ENCODE measurements around the gene RAPH1. TPM values are rescaled to one million over a fixed set of nuclear protein-coding genes. Genes with fewer than 3 reads are reported as not detected.

Gene RAPH1
- total and polyA plus RNA-seq, 9 of the 15 experiments (the other 6 are each of a cell fraction or from before 2014, with no cell fraction given), result 0.07 to 0.71 (median 0.27) TPM

DNA sequence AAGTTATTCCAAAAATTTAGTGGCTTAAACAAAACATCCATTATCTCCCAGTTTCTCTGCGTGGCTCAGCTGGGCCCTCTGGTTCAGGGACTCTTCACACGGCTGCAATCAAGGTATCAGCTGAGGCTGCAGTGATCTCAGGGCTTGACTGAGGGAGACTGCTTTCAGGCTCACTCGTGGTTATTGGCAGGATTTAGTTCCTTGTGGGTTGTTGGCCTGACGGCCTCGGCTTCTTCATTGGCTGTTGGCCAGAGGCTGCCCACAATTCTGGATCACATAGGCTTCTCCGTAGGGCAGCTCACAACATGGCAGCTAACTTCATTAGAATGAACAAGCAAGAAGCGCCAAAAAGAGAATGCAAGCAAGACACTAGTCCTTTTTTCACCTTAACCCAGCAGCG lies 116.8 kb downstream of the RAPH1 start:
- Histone ChIP-seq H3K9ac (ENCODE audit: insufficient read depth in 1 of 2, low read depth in 2 of 2, low read length in 2 of 2) (no peak overlapping the region), H3K9me1 (ENCODE audit: control insufficient read depth, insufficient read depth, low read length) (no peaks in the 10 kb centered on the region), H3K27me3 (ENCODE audit: control insufficient read depth in 2 of 2, insufficient read depth in 2 of 2, low read length in 2 of 2) (no peaks in the 10 kb centered on the region), H3K79me2 (ENCODE audit: control insufficient read depth, insufficient read depth, low read length) (no peaks in the 10 kb centered on the region), H3K4me1 (replicated peaks in 1 of 2; ENCODE audit: control insufficient read depth in 2 of 2, insufficient read depth in 2 of 2, low read length in 2 of 2) (no peaks in the 10 kb centered on the region), H3K4me3 (no peak overlapping the region), H3K27ac (ENCODE audit: extremely low read depth, low read depth, low read length) (no peak overlapping the region), H2AFZ (ENCODE audit: low read depth, low read length) (no peak overlapping the region), H3K4me2 (ENCODE audit: insufficient read depth, low read length) (no peak overlapping the region), H3K36me3 (ENCODE audit: control insufficient read depth, insufficient read depth, low read length) (peaks cover 2% of the 10 kb centered on the region; the same call in 1 of the 3 replicates), H4K20me1 (replicated peaks; ENCODE audit: control insufficient read depth, insufficient read depth, low read length) (no peaks in the 10 kb centered on the region), H3K9me3 (replicated peaks; ENCODE audit: control insufficient read depth, insufficient read depth, low read depth, low read length) (no peaks in the 10 kb centered on the region)
- FAIRE-seq (no peak), DNase-seq (ENCODE audit: extremely low read depth in 1 of 4, low spot score in 3 of 4) (no peak), ATAC-seq (no peak)
- BruUV-seq (replicated peaks), result no TSS peak
- in situ Hi-C loops (cut with MboI), result no loop called here
- intact Hi-C loops (cut with micrococcal nuclease), result no loop called here
- CTCF ChIA-PET (ENCODE audit: low intra/inter-chr PET ratio), result no interaction called here
- WGBS (ENCODE audit: insufficient coverage, low coverage, missing lambda C conversion rate), result 84% methylated on average over 8 of the region's 8 CpGs
- POLR2A ChIA-PET, result no interaction called here
- TF ChIP-seq ZEB2 (IDR thresholded peaks at IDR 0.05) (no peak), ZNF830 (CRISPR knock-in tag; IDR thresholded peaks at IDR 0.05) (no peak), GTF2A2 (tag; IDR thresholded peaks at IDR 0.05) (no peak), RBM39 (optimal IDR thresholded peaks at IDR 0.05; ENCODE audit: low read depth, low read length) (no peak), CEBPB (tag; IDR thresholded peaks at IDR 0.05) (no peak), ZNF561 (CRISPR knock-in tag; conservative IDR thresholded peaks at IDR 0.05) (no peak), ZNF696 (CRISPR knock-in tag; conservative IDR thresholded peaks at IDR 0.05) (no peak), PPARD (CRISPR knock-in tag; IDR thresholded peaks at IDR 0.05) (no peak), CHD4 (IDR thresholded peaks at IDR 0.05; ENCODE audit: insufficient read depth, insufficient replicate concordance, low read depth, low read length, poor library complexity, severe bottlenecking) (no peak), NFXL1 (CRISPR knock-in tag; IDR thresholded peaks at IDR 0.05) (no peak), RFX1 (IDR thresholded peaks at IDR 0.05) (no peak)
- TF ChIP-seq, protein P1, sequence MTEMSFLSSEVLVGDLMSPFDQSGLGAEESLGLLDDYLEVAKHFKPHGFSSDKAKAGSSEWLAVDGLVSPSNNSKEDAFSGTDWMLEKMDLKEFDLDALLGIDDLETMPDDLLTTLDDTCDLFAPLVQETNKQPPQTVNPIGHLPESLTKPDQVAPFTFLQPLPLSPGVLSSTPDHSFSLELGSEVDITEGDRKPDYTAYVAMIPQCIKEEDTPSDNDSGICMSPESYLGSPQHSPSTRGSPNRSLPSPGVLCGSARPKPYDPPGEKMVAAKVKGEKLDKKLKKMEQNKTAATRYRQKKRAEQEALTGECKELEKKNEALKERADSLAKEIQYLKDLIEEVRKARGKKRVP (CRISPR knock-in tag; IDR thresholded peaks at IDR 0.05), result no peak

All from K562 (cell line).